Liver (tissue), 9 donors: ENCODE measurements around the gene ATP10A. TPM values are rescaled to one million over a fixed set of nuclear protein-coding genes. Genes with fewer than 3 reads are reported as not detected.

Source experiments
- DNase-seq: peaks from one replicate; pipeline ENCODE4 v3.0.0-alpha.2; 2017; ENCODE audit warnings: low spot score
- H3K27ac ChIP-seq, 2 donors: one replicate each; pipeline ENCODE4 v1.7.0; 2013; ENCODE audit warnings: inconsistent platforms in 2 of 2, low read length in 2 of 2, control low read depth in 1 of 2, low read depth in 1 of 2, mild to moderate bottlenecking in 1 of 2
- H3K27me3 ChIP-seq, 4 donors: one replicate each; pipeline versions ENCODE4 v1.6.1 to v1.7.0; 2013; ENCODE audit warnings: low read length in 3 of 4, inconsistent platforms in 1 of 4, mild to moderate bottlenecking in 1 of 4, moderate library complexity in 1 of 4; ENCODE audit not compliant: control insufficient read depth in 4 of 4, insufficient read depth in 4 of 4
- H3K36me3 ChIP-seq, 4 donors: one replicate each; pipeline versions ENCODE4 v1.6.1 to v1.7.0; 2013; ENCODE audit warnings: low read length in 3 of 4, mild to moderate bottlenecking in 3 of 4, low read depth in 1 of 4, moderate library complexity in 1 of 4; ENCODE audit not compliant: control insufficient read depth in 4 of 4, insufficient read depth in 3 of 4
- H3K4me1 ChIP-seq, 4 donors: one replicate each; pipeline versions ENCODE4 v1.6.1 to v1.7.0; 2013; ENCODE audit warnings: low read length in 3 of 4, mild to moderate bottlenecking in 3 of 4, moderate library complexity in 1 of 4; ENCODE audit not compliant: control insufficient read depth in 4 of 4, insufficient read depth in 4 of 4
- H3K4me3 ChIP-seq, 3 donors: one replicate each; pipeline versions ENCODE4 v1.6.1 to v1.7.0; 2013; ENCODE audit warnings: low read length in 3 of 3, control low read depth in 1 of 3, low read depth in 1 of 3, mild to moderate bottlenecking in 1 of 3
- H3K9ac ChIP-seq, 2 donors: one replicate each; pipeline ENCODE4 v1.7.0; 2013; ENCODE audit warnings: low read length in 2 of 2, mild to moderate bottlenecking in 2 of 2, moderate library complexity in 2 of 2, control low read depth in 1 of 2, low read depth in 1 of 2
- H3K9me3 ChIP-seq, 4 donors: one replicate each; pipeline versions ENCODE4 v1.6.1 to v1.7.0; 2013; ENCODE audit warnings: low read length in 3 of 4; ENCODE audit not compliant: control insufficient read depth in 4 of 4
- EGR1 ChIP-seq, 2 donors: IDR thresholded peaks; 2 replicates each; pipeline ENCODE4 v1.6.1; 2016 to 2018; ENCODE audit warnings: antibody characterized with exemption in 2 of 2, low read depth in 2 of 2
- FOXA1 ChIP-seq: IDR thresholded peaks from 2 replicates; pipeline ENCODE4 v1.6.1; 2016; ENCODE audit warnings: antibody characterized with exemption
- FOXA2 ChIP-seq: IDR thresholded peaks from 2 replicates; pipeline ENCODE4 v1.6.1; 2016; ENCODE audit warnings: antibody characterized with exemption
- GABPA ChIP-seq, 2 donors: IDR thresholded peaks in 1 of 2; conservative IDR thresholded peaks in 1 of 2; 2 replicates each; pipeline ENCODE4 v1.6.1; 2016; ENCODE audit warnings: antibody characterized with exemption in 2 of 2, mild to moderate bottlenecking in 1 of 2, moderate library complexity in 1 of 2
- HNF4A ChIP-seq, 2 donors: conservative IDR thresholded peaks; 2 replicates each; pipeline ENCODE4 v1.6.1; 2016; ENCODE audit warnings: antibody characterized with exemption in 2 of 2, mild to moderate bottlenecking in 2 of 2
- JUND ChIP-seq, 2 donors: IDR thresholded peaks; 2 replicates each; pipeline ENCODE4 v1.6.1; 2016; ENCODE audit warnings: antibody characterized with exemption in 2 of 2
- NR2F2 ChIP-seq: IDR thresholded peaks from 2 replicates; pipeline ENCODE4 v1.6.1; 2016; ENCODE audit warnings: antibody characterized with exemption
- RAD21 ChIP-seq, 2 donors: IDR thresholded peaks; 2 replicates each; pipeline ENCODE4 v1.6.1; 2016; ENCODE audit warnings: antibody characterized with exemption in 2 of 2, mild to moderate bottlenecking in 2 of 2
- RXRA ChIP-seq, 2 donors: IDR thresholded peaks; 2 replicates each; pipeline ENCODE4 v1.6.1; 2017 to 2018; ENCODE audit warnings: antibody characterized with exemption in 2 of 2, mild to moderate bottlenecking in 1 of 2
- SP1 ChIP-seq: IDR thresholded peaks from 2 replicates; pipeline ENCODE4 v1.6.1; 2018; ENCODE audit warnings: antibody characterized with exemption, mild to moderate bottlenecking
- TAF1 ChIP-seq: conservative IDR thresholded peaks from 2 replicates; pipeline ENCODE4 v1.6.1; 2016; ENCODE audit warnings: antibody characterized with exemption, mild to moderate bottlenecking
- YY1 ChIP-seq: IDR thresholded peaks from 2 replicates; pipeline ENCODE4 v1.6.1; 2016; ENCODE audit warnings: antibody characterized with exemption, mild to moderate bottlenecking
- WGBS: extraction: QIAGEN DNeasy Blood & Tissue Kit; methylation state at CpG from one replicate; pipeline ENCODE4 v1.1.7; 2013; 5-methylcytosine and 5-hydroxymethylcytosine counted together
- polyA plus RNA-seq, 2 donors: library from polyadenylated mRNA; stranded (reverse) in 1 of 2; unstranded in 1 of 2; fragments of 200-250 nt in 1 of 2; fragments of >200 nt in 1 of 2; fragmentation: Nextera tagmentation in 1 of 2; extraction: Ambion mirVana in 1 of 2; gene quantifications; one replicate each; pipeline versions ENCODE4 v1.2.1 to v1.2.3, GENCODE V29; 2013 to 2015
- total RNA-seq, 2 donors: library from RNA; depleted of rRNA; stranded (reverse); fragments of >200 nt; gene quantifications; one replicate each; pipeline ENCODE4 v1.2.3, GENCODE V29; 2014
- TF ChIP-seq, protein P1 (sequence below): fragments of 150-350 bp; IDR thresholded peaks from 2 replicates; pipeline ENCODE4 v1.5.1; 2017; ENCODE audit warnings: improper control_type of control experiment, low read depth, low read length; ENCODE audit not compliant: missing input control
- TF ChIP-seq, protein P2 (sequence below): IDR thresholded peaks from 2 replicates; pipeline ENCODE4 v1.6.1; 2016; ENCODE audit warnings: antibody characterized with exemption
- donor health status: healthy.
- donor health status: healthy.
- donor health status: healthy.
- donor health status: healthy.
- donor health status: healthy.

Gene ATP10A
- total and polyA plus RNA-seq, 4 donors: 0.22 to 1.8 (median 0.39) TPM

DNA sequence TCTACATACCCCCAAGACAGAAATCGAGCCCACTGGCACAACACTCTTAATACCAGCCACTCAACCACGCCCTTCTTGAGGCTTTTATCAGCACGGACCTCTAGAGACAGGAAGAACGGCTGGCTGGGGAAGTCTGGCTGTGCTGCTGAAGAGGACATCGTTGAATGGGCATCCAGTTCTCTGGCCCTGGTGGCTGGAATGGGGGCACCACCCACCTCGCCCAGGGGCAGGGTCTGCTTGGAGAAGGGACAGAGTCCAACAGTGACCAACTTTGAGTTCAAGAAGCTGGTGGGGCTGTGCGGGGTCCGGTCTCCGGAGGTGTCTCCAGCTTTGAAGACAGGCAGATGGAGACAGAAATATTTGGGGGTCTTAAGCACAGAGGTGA, 77.5 kb downstream of the ATP10A start:
- no peaks in the 10 kb centered on the region for H3K4me1 ChIP-seq
- no peak for DNase-seq
- no peak overlapping the region for H3K9ac ChIP-seq
- H3K27me3 ChIP-seq: peaks cover 0 to 3% (median 0%) of the 10 kb centered on the region in 4 donors
- H3K4me3 ChIP-seq: no peak overlapping the region
- 73% methylated on average over 9 of the region's 9 CpGs for WGBS
- H3K27ac ChIP-seq: no peak overlapping the region
- H3K36me3 ChIP-seq: no peaks in the 10 kb centered on the region
- H3K9me3 ChIP-seq: no peaks in the 10 kb centered on the region
- TF ChIP-seq RXRA (IDR thresholded peaks at IDR 0.05): no peak
- TF ChIP-seq RAD21 (IDR thresholded peaks at IDR 0.05): no peak
- TF ChIP-seq JUND (IDR thresholded peaks at IDR 0.05): no peak
- TF ChIP-seq GABPA (IDR thresholded peaks at IDR 0.05 in 1 of 2, conservative IDR thresholded peaks at IDR 0.05 in 1 of 2): no peak
- TF ChIP-seq EGR1 (IDR thresholded peaks at IDR 0.05; ENCODE audit: low read depth in 2 of 2): no peak
- no peak for TF ChIP-seq FOXA1

DNA sequence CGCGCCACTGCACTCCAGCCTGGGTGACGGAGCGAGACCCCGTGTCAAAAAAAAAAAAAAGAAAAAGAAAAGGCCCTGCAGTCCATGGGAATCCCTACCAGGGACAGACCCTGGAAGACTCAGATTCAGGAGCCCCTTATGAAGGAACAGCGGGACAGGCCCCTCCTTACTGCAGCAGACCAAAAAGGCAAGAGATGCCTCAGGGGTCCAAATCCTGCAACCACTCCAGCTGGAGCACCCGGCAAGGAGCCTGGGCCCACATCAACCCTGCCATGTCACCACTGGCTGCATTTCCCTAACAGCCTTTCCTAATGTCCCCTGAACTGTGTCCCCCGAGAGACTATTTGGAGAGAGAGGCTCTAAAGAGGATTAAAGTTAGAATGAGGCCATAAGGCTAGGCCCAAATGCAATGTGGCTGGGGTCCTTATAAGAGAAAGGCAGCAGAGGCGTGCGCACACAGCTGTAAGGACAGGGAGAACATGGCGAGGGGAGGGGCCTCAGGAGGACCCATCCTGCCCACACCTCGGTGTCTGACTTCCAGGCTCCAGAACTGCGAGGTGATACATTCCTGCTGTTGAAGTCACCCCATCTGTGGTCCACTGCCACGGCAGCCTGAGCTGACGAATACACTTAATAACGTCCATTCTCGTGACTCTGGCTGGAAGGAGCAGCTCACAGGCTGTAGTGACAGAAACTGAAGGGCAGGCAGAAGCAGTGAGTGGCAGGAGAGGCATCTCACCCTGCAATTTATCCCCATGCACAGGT, 78.1 kb downstream of the ATP10A start:
- Histone ChIP-seq H3K27me3 (peaks cover 0 to 3% (median 0%) of the 10 kb centered on the region in 4 donors), H3K36me3 (no peaks in the 10 kb centered on the region), H3K4me3 (no peak overlapping the region), H3K4me1 (no peaks in the 10 kb centered on the region), H3K9ac (no peak overlapping the region), H3K27ac (no peak overlapping the region), H3K9me3 (no peaks in the 10 kb centered on the region)
- 90% methylated on average over 17 of the region's 17 CpGs for WGBS
- TF ChIP-seq FOXA1 (no peak), SP1 (no peak), RXRA (IDR thresholded peaks at IDR 0.05) (no peak)
- no peak for DNase-seq

DNA sequence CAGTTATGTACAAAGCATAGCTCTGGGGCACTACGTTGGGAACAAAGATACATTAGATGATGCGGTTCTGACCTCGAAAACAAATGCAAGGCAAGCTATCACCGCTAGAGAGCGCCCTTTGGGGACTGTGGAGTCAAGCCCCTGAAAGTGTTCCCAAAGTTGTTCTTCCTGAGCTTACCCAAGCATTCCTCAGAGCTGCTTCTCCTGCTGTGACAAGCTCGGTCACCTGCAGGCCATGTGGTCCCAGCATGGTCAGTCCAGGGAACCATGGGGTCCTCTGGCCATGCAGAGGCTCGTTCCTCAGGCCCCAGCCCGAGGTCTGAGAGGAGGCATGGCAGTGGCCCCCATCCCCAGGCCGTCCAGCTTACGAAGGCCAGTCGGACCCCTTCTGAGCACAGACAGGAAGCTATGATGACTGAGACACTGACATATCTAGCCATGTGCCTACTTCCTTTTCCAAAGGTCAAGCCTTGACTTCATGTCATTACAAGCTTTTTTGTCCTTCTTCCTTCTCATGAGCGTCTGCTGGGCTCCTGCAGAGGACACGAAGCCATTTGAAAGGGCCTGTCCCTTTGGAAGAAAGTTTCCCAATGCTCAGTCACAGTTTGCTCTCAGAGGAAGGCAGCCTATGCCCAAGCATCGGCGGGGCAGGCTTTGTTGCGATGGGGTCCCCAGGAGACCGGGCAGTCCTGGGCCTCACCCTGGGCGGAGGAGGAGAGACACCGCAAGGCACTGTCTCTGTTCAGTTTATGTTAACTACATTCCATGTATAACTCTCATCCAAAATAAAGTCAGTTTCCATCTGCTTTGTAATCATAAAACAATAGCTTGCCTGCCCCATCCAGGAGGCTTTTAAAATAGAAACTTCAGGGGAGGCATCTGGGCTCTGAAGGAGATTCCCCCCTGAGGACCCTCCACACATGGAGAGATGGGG, 79.3 kb downstream of the ATP10A start:
- Histone ChIP-seq H3K4me1 (no peaks in the 10 kb centered on the region), H3K9me3 (no peaks in the 10 kb centered on the region), H3K9ac (no peak overlapping the region), H3K27ac (no peak overlapping the region), H3K27me3 (peaks cover 0 to 3% (median 0%) of the 10 kb centered on the region in 4 donors), H3K4me3 (no peak overlapping the region), H3K36me3 (no peaks in the 10 kb centered on the region)
- TF ChIP-seq YY1 (no peak), FOXA1 (no peak), SP1 (no peak), FOXA2 (no peak), TAF1 (no peak), NR2F2 (no peak), HNF4A (conservative IDR thresholded peaks at IDR 0.05) (no peak), EGR1 (IDR thresholded peaks at IDR 0.05; ENCODE audit: low read depth in 2 of 2) (no peak)
- TF ChIP-seq, protein P1, sequence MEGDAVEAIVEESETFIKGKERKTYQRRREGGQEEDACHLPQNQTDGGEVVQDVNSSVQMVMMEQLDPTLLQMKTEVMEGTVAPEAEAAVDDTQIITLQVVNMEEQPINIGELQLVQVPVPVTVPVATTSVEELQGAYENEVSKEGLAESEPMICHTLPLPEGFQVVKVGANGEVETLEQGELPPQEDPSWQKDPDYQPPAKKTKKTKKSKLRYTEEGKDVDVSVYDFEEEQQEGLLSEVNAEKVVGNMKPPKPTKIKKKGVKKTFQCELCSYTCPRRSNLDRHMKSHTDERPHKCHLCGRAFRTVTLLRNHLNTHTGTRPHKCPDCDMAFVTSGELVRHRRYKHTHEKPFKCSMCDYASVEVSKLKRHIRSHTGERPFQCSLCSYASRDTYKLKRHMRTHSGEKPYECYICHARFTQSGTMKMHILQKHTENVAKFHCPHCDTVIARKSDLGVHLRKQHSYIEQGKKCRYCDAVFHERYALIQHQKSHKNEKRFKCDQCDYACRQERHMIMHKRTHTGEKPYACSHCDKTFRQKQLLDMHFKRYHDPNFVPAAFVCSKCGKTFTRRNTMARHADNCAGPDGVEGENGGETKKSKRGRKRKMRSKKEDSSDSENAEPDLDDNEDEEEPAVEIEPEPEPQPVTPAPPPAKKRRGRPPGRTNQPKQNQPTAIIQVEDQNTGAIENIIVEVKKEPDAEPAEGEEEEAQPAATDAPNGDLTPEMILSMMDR: no peak
- TF ChIP-seq, protein P2, sequence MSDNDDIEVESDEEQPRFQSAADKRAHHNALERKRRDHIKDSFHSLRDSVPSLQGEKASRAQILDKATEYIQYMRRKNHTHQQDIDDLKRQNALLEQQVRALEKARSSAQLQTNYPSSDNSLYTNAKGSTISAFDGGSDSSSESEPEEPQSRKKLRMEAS: no peak
- WGBS: 65% methylated on average over 19 of the region's 19 CpGs
- no peak for DNase-seq
